GM19351 (cell line): Measurements from ENCODE around the gene C3orf33.

Experiments used
- ATAC-seq: cut with Tn5 transposase; IDR thresholded peaks from one replicate; pipeline ENCODE4 v1.9.1; 2021; ENCODE audit warnings: mild to moderate bottlenecking, moderate library complexity; ENCODE audit not compliant: unreplicated experiment

Gene C3orf33

DNA sequence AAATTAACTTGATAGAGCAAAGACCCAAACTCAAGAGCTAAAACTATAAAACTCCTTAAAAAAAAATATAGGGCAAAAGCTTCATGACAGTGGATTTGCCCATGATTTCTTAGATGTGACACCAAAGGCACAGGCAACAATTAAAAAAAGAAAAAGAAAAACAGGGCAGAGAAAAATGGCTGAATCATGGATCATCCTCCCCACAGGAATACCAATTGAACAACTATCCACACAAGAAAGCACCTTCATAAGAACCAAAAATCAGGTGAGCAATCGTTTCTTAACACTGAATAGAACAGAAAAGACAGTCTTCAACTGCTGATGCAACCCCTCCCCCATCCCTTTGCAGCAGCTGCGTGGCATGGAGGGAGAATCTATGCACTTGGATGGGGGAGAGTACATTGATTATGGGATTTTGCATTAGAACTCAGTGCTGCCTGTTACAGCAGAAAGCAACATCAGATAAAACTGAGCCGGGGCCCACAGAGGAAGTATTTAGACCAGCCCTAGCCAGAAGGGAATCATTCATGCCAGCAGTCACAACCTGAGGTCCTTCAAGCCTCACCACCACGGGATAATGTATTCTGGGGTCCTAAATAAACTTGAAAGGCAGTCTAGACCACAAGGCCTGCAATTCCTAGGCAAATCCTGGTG is 15.7 kb downstream of the C3orf33 start:
- no peak for ATAC-seq

- no peak for ATAC-seq
Observed at GRCh38 chr3:155785662-155786295, 20.3 kb downstream of the C3orf33 start.

GRCh38 chr3:155782390-155782953 is 23.6 kb downstream of the C3orf33 start:
- no peak for ATAC-seq

DNA sequence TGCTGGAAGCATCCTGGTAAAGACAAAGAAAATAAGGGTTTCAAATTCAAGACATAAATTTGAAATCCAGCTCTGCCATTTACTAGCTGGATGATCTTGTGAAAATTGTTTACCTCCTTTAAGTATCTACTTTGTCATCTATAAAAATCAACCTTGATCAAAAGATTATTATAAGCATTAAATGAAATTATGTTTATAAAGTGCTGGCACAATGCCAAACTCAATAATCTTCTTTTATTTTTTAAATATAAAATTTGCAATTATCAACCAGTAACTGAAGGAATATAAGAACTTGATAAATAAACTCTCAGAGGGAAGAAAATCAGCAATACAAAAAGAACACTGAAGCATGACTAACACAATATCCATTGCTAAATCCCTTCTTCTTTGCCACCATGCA is 25.8 kb downstream of the C3orf33 start:
- ATAC-seq = no peak

DNA sequence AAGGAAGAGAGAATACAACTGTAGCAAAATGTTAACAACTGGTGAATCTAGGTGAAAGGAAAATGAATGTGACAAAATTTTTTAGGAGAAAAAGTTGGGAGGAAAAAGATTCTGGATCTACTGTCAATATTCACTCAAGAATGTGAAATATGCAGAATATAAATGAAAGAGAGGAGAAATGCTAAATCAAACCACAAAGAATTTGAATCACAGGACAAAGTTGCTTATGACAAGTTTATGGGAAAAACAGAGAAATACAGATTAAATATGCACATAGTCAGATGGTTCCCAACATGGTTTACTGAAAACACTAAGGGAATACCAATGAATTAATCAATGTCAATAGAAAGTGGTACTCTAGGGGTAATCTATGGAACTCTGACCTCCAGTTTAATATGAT is 27.6 kb downstream of the C3orf33 start:
- no peak for ATAC-seq

DNA sequence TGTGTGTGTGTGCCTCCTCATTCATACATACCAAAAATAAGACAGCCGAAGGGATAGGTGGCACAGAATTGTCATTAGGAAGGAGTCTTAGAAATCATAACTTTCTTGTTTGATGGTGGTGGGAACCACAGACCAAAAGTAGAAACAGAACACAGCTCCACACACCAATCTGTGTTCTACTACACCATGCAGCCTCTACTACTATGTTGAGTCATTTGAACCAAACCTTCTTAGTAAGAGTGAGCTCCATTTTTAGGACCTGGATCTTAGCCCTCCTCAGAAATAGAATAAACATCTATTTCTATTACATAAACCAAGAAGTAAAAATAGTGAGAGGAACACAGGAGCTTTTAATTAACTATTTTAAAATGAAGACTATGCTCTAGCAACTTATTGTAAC is 33.3 kb downstream of the C3orf33 start:
- ATAC-seq = no peak

DNA sequence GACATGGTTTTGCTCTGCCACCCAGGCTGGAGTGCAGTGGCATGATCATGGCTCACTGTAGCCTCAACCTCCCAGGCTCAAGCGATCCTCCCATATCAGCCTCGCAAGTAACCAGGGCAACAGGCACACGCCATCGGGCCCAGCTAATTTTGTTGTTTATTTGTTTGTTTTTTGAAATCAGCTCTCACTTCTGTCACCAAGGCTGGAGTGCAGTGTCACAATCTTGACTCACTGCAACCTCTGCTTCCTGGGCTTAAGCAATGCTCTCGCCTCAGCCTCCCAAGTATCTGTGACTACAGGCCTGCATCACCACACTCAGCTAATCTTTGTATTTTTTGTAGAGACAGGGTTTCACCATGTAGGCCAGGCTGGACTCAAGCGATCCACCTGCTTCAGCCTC is 35.0 kb downstream of the C3orf33 start:
- ATAC-seq = no peak

DNA sequence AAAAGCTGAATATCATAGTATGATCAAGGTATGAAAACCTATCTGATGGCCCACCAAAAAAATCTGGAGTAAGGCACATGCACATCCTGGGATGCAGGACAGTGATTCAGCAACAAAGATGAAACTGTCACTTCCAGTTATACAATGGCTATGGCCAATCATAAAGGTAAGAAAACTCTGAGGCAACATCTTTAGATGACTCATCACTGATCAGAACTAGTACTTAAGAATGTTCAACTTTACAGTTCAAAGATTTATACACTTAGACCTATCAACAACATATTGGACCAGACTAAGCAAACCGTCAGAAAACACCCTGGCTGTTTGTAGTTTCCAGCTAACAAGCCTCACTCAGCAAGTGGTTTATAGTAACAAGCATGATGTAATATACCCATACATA is 39.9 kb downstream of the C3orf33 start:
- ATAC-seq = no peak

- peak; percentile 65 for ATAC-seq
Observed at GRCh38 chr3:155763870-155764463, 42.1 kb downstream of the C3orf33 start.

DNA sequence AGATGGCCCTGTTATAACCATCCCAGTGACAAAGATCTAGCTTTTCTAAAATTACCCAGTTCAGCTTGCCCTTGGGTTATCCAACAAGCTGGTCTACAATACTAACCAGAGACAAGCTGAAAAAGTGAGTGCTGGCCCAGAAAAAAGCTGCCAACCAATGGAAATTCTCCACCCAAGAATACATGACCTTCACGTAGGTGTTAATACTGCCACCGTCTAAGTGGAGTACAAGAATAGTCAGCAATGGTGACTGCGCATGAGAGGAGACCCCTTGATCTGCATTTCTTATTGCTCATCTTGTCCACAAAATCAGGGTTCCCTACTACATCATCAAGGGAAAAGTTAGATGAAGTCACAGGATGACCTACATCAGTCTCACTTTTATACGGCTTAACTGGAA is 45.4 kb downstream of the C3orf33 start:
- no peak for ATAC-seq

DNA sequence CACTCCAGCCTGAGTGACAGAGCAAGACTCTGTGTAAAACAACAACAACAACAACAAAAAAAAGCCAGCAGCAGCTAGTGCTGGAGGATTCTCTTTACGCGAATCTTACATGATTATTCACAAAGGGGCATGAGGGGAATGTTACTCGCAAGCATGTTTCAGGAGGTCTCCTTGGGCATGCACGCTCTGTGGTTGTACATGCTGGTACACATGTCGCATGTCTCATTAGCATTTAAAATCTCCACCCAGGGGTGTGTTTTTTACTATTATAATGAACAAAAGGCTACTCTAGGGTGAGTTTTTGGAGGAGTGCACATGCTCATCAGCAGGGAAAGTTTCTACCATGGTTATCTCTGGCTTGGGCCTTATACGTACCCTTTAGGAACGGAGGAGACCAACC is 48.5 kb downstream of the C3orf33 start:
- ATAC-seq = no peak

DNA sequence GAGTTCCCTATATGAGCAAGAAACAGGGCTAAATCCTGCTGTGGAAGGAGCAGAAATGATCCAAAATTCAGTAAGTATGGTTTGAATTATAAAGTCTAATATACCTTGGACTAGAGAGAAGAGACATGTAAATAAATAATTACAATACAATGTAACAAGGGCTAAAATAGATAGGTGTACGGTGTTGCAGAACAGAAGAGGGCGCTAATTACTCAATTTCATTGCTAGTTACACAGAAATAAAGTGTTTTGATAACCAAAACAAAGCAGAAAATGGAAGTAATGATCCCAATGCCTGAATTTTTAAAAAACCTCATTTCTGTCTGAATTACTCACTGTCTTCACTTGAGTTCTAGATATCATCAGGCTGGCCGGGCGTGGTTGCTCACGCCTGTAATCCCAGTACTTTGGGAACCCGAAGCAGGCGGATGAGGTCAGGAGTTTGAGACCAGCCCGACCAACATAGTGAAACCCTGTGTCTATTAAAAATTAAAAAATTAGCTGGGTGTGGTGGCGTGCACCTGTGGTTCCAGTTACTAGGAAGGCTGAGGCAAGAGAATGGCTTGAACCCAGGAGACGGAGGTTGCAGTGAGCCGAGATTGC is 52.9 kb downstream of the C3orf33 start:
- peak; percentile 59 for ATAC-seq

DNA sequence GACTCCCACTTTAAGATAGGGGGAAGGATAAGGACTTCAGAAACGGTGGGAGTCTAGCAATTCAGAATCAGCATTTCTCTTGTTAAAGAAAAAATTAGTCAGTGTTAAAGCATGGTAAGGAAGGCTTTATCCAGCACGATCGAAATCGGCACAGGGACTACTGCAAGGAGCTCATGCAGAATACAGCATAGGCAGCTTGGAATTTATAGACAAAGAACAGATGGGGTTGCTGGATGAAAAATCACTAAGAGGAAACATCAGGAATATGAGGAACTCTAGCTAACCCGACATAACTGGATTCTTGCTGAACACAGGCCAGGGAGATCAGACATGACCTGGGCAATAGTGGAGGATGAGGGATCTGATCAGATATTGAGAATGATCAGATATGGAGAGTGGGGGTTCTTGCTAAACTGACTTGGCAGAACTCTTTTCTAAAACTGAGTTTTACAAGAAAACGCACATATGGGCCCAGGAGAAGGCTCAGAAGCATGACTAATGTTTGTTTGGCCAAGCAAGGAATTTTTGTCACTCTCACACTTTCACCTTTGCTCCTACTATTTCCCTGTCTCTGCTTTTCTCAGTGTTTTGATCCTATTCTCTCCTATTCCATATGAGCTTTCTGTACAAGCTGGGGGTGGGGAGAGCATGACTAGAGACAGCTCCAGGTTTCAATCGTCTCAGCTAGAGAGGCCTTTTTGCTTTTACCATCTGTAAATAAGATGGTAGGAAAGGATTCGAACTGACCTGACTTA is 57.3 kb downstream of the C3orf33 start:
- ATAC-seq = no peak

GRCh38 chr3:155747946-155748290 is 58.2 kb downstream of the C3orf33 start:
- ATAC-seq = no peak

DNA sequence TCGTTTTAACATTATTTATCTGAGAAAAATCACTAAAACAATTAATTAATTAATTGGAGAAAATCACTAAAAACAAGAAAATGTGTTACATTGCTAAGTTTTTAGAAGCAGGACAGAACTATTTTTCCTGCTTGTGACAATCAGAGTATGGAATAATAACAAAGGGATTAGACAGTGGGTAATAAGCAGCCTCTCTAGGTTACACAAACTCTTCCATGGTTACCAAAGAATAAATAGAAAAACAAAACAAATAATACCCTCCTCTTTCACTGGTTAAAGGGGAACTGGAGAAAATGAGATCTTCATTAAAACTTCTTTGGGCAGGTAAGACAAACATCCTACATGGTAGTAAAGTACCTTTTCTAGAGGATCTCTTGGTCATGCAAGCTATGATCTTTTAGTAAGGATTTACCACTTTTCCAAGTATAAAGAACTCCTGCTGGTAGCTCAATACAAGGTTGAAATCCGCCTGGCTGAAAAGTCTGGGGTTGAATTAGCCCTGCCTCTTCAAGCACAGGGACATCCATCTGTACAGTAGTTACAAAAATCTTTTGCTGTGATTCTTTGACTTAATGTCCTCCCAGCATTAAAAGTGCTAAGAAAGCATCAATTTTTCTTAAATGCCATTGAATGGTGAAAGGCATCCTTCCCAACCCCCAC is 58.7 kb downstream of the C3orf33 start:
- ATAC-seq = no peak

GRCh38 chr3:155746703-155747102 is 59.4 kb downstream of the C3orf33 start:
- ATAC-seq = no peak

DNA sequence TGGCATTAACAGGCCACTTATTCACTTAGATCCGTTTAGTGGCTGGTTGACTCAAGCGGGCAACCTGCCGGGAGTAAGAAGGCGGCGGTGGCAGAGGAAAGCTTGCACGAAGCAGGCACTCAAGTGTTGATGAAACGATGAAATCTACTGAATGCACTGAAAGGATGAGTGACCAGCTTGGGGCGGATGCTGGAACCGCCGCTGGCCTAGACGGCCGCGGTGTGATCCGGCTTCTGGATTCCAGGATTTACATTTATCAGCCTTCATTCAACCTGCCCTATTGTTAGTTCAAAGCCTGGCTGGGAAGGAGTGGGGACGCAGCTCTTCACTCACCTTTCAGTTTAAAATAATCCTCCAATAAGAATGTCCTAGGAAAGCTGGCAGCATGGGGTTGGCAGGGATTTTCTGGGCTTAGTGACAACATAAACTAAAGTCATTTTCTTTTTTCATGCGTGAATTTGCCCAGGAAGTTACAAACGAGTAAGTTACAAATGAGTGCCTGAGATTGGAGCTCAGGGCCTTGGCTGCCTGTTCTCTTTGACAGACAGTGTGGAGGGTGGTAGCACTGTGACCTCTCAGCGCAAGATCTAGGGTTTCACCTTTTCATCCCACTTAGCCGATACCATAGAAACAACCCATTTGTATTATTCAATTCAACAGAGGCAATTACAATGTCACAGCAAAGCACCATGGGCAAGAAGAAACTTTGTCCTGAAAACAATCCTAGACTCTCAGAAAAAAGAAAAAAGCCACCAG is 60.1 kb downstream of the C3orf33 start:
- ATAC-seq = no peak

GRCh38 chr3:155744626-155745324 is 61.3 kb downstream of the C3orf33 start, which contains the start of gene PLCH1:
Gene PLCH1 (minus strand): TSS chr3:155745071. CDS start chr3:155704224, 40,847 bp downstream.
- peak; percentile 52 for ATAC-seq

- peak; percentile 59 for ATAC-seq
Observed at GRCh38 chr3:155744010-155744625, 62.0 kb downstream of the C3orf33 start.
